Measurements from ENCODE around the gene GNAS.

Gene GNAS

DNA sequence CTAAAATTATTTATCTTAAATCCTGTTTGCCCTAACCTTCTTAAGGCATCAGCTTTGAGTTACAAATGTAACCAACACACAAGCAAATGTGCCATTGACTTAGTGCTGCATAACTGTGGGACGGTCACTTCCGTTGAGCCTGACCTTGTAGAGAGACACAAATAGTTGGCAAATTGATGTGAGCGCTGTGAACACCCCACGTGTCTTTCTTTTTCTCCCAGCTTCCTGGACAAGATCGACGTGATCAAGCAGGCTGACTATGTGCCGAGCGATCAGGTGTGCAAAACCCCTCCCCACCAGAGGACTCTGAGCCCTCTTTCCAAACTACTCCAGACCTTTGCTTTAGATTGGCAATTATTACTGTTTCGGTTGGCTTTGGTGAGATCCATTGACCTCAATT is 56.4 kb downstream of the GNAS start:
- TF ChIP-seq, protein P1, sequence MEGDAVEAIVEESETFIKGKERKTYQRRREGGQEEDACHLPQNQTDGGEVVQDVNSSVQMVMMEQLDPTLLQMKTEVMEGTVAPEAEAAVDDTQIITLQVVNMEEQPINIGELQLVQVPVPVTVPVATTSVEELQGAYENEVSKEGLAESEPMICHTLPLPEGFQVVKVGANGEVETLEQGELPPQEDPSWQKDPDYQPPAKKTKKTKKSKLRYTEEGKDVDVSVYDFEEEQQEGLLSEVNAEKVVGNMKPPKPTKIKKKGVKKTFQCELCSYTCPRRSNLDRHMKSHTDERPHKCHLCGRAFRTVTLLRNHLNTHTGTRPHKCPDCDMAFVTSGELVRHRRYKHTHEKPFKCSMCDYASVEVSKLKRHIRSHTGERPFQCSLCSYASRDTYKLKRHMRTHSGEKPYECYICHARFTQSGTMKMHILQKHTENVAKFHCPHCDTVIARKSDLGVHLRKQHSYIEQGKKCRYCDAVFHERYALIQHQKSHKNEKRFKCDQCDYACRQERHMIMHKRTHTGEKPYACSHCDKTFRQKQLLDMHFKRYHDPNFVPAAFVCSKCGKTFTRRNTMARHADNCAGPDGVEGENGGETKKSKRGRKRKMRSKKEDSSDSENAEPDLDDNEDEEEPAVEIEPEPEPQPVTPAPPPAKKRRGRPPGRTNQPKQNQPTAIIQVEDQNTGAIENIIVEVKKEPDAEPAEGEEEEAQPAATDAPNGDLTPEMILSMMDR (IDR thresholded peaks at IDR 0.05; ENCODE audit: extremely low read depth, missing control alignments) = no peak
- no peak for DNase-seq (ENCODE audit: low spot score)

DNA sequence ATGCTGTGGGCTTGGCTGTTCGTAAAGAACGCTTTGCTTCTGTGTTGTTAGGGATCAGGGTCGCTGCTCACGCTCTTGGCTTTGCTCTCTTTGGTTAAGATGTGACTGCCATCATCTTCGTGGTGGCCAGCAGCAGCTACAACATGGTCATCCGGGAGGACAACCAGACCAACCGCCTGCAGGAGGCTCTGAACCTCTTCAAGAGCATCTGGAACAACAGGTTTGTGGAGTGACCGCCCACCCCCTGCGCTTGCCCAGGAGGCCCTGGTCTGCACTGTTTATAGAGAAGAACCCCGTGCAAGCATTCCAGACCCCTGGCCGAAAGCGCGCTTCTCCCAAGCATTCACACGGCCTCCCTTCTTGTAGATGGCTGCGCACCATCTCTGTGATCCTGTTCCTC is 57.1 kb downstream of the GNAS start:
- DNase-seq (ENCODE audit: low spot score) = no peak
- TF ChIP-seq, protein P1 (IDR thresholded peaks at IDR 0.05; ENCODE audit: extremely low read depth, missing control alignments) = no peak

DNA sequence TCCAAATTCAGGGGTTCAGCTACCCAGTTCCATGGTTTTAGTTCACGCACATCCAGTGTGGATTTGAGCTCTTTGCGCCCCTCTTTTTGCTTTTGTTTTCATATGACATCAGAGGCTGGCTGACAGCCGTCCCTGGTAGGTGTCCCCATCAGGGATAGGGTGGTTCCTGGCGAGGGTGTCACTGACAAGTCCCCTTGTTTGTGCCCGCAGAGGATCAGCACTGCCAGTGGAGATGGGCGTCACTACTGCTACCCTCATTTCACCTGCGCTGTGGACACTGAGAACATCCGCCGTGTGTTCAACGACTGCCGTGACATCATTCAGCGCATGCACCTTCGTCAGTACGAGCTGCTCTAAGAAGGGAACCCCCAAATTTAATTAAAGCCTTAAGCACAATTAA is 58.0 kb downstream of the GNAS start:
- no peak for DNase-seq (ENCODE audit: low spot score)
- TF ChIP-seq, protein P1 (IDR thresholded peaks at IDR 0.05; ENCODE audit: extremely low read depth, missing control alignments) = no peak

DNA sequence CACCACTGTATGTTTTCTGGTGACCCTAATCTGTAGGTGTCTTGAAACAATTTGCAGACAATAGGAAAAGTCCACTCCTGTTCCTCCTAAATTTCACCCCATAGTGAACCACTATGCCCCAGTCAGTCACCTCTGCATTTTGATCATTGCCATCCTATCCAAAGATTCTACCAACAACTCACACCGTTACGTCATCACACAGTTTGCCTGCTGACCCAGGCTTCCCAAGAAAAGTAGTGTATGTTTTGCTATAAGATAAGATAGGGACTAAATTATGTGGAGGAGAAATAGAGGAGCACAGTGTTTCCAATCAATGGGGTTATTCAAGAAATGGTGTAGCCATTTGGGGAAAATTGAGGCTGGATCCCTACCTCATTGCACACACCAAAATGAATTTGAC is 58.8 kb downstream of the GNAS start:
- TF ChIP-seq, protein P1 (IDR thresholded peaks at IDR 0.05; ENCODE audit: extremely low read depth, missing control alignments) = no peak
- DNase-seq (ENCODE audit: low spot score) = no peak

DNA sequence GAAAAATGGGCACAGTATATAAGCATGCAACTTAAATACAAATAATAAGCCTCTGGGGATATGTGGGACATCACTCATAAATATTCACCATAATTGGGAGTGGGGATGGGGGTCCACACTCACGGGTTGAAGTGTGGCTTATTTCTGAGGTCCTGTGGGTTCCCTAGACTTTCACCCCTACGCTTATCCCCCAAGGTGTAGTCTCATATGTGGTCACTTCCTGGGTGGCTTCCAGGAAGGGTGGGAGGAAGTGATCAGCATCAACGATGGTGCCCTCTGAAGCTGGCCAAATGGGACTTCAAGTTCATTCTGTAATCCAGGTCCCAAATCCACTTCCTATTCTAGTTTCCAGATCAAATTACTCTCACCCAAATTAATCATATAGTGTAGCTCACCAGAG is 59.5 kb downstream of the GNAS start:
- no peak for DNase-seq (ENCODE audit: low spot score)
- TF ChIP-seq, protein P1 (IDR thresholded peaks at IDR 0.05; ENCODE audit: extremely low read depth, missing control alignments) = no peak

DNA sequence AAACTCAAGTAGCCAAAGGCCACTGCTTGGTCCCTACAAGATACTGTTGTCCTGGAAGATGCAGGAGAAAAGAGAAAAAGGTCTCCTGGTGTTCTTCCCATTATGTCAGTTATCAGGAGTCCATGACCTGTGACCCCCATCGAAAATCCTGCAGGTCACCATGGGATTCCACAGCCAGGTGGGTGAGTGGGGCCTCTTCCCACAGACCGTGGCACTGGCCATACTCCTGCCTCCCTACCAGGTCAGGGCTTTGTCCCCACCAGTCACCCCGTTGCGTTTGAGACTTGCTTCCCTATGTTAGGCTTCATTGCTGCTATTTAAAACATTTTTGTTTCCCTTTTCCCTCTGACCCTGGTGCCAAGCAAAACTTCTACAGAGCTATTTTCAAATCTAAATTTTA is 60.6 kb downstream of the GNAS start:
- TF ChIP-seq, protein P1 (IDR thresholded peaks at IDR 0.05; ENCODE audit: extremely low read depth, missing control alignments) = no peak
- DNase-seq (ENCODE audit: low spot score) = no peak

DNA sequence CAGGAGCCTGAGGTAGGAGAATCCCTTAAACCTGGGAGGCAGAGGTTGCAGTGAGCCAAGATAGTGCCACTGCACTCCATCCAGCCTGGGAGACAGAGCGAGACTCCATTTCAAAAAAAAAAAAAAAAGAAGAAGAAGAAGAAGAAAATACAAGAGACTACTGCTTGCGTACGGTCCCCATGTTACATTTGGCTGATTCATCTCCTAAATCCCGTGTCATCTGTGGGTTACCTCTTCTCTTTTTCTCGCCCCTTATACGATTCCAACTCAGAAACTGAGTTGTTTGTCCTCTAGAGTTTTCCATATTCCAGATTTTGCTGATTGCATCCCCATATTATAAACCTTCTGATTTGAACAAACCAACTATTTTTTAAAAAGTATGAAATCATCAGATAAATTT is 66.1 kb downstream of the GNAS start:
- DNase-seq (ENCODE audit: low spot score) = no peak
- TF ChIP-seq, protein P1 (IDR thresholded peaks at IDR 0.05; ENCODE audit: extremely low read depth, missing control alignments) = no peak

Measured in GM20000 (cell line).